Ovary (tissue), 9 donors: Measurements from ENCODE around the gene CTIF. TPM values are rescaled to one million over a fixed set of nuclear protein-coding genes. Genes with fewer than 3 reads are reported as not detected.

Experiments used
- DNase-seq, 5 donors: peaks; one replicate each; pipeline ENCODE4 v3.0.0-alpha.2; 2019 to 2020
- H3K27ac ChIP-seq, 2 donors: fragments of 200-600 bp; one replicate each; pipeline versions ENCODE4 v1.5.1 to v1.8.0; 2019 to 2022
- H3K27me3 ChIP-seq: fragments of 200-600 bp; one replicate; pipeline ENCODE4 v1.8.0; 2022
- H3K36me3 ChIP-seq: fragments of 200-600 bp; sonication (generic); one replicate; pipeline ENCODE4 v1.5.1; 2019
- H3K4me1 ChIP-seq: one replicate; pipeline ENCODE4 v1.8.1; 2013; ENCODE audit warnings: mild to moderate bottlenecking, moderate library complexity; ENCODE audit not compliant: insufficient read depth
- H3K4me3 ChIP-seq: fragments of 200-600 bp; sonication (generic); one replicate; pipeline ENCODE4 v1.5.1; 2017
- H3K9me3 ChIP-seq, 2 donors: fragments of 200-600 bp in 1 of 2; sonication (generic) in 1 of 2; one replicate each; pipeline versions ENCODE4 v1.5.1 to v1.8.1; 2013 to 2019; ENCODE audit warnings: mild to moderate bottlenecking in 1 of 2, moderate library complexity in 1 of 2
- EP300 ChIP-seq: sonication (generic); formaldehyde crosslinking; IDR thresholded peaks from one replicate; pipeline ENCODE4 v1.6.1; 2017; ENCODE audit warnings: antibody characterized with exemption
- POLR2A ChIP-seq: fragments of 450-650 bp; IDR thresholded peaks from one replicate; pipeline ENCODE4 v1.6.1; 2017; ENCODE audit warnings: antibody characterized with exemption, mild to moderate bottlenecking, moderate library complexity
- WGBS, 3 donors: extraction: QIAGEN DNeasy Blood & Tissue Kit in 1 of 3; methylation state at CpG; one replicate each; pipeline versions ENCODE4 v1.1.5 to v1.1.7; 2013 to 2017; 5-methylcytosine and 5-hydroxymethylcytosine counted together
- intact Hi-C, 4 donors: fragments of 100-400 bp; cut with DNase I; formaldehyde crosslinking; loops; one replicate each; pipeline versions ENCODE4 v1.11.0 to v1.15.1; 2022 to 2023
- polyA plus RNA-seq, 2 donors: library from polyadenylated mRNA; stranded (reverse); fragments of 200-250 nt in 1 of 2; fragments of 350-450 nt in 1 of 2; fragmentation: Illumina TruSeq in 1 of 2; extraction: RNeasy Lipid Tissue Mini Kit (QIAGEN cat#74804) in 1 of 2; gene quantifications; one replicate each; pipeline ENCODE4 v1.2.3, GENCODE V29; 2013 to 2014
- total RNA-seq, 7 donors: library from RNA; depleted of rRNA in 2 of 7; stranded (reverse); fragments of >200 nt in 2 of 7; fragmentation: NEBNext Ultra II Directional in 3 of 7; extraction: Animal tissue kit (Norgen Biotek cat#: 25700) in 3 of 7; gene quantifications; one replicate each; pipeline versions ENCODE4 v1.1.0 to v1.2.4, GENCODE V29; 2016 to 2023
- TF ChIP-seq, protein P1 (sequence below), 3 donors: fragments of 450-650 bp in 2 of 3; fragments of 200-600 bp in 1 of 3; IDR thresholded peaks; one replicate each; pipeline versions ENCODE4 v1.5.1 to v1.8.0; 2016 to 2022; ENCODE audit warnings: antibody characterized with exemption in 3 of 3, mild to moderate bottlenecking in 1 of 3
- donor health status: DM: no; HTN: no; CAD: no; lungs with moderate emphysema.
- donor health status: DM: no; HTN: no; CAD: no.
- donor health status: Bipolar disorder and iron deficiency.
- donor health status: DM: yes; HTN: yes; CAD: no.
- donor health status: DM: no; HTN: no; CAD: no.
- donor health status: DM: yes; HTN: yes; CAD: no.

Gene CTIF
- total and polyA plus RNA-seq, 9 donors, result 18.5 to 94.1 (median 75.2) TPM

DNA sequence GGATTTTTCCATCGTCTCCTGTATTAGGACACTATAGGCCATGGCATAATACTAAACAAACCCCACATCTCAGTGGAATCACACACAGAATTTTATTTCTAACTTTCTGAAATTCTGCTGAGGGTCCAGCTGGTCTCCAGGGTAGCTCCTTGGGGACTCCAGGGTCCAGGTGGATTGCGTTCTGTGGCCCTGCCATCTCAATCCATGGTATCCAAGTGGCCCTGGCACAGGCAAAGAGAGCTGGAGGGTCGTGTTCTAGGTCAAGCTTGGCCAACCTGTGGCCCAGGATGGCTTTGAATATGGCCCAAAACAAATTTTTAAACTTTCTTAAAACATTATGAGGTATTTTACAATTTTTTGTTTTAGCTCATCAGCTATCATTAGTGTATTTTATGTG is 134.6 kb downstream of the CTIF start:
- H3K4me3 ChIP-seq, result no peak overlapping the region
- WGBS, 3 donors, result 60 to 64% (median 63%) methylated on average over 3 of the region's 3 CpGs

DNA sequence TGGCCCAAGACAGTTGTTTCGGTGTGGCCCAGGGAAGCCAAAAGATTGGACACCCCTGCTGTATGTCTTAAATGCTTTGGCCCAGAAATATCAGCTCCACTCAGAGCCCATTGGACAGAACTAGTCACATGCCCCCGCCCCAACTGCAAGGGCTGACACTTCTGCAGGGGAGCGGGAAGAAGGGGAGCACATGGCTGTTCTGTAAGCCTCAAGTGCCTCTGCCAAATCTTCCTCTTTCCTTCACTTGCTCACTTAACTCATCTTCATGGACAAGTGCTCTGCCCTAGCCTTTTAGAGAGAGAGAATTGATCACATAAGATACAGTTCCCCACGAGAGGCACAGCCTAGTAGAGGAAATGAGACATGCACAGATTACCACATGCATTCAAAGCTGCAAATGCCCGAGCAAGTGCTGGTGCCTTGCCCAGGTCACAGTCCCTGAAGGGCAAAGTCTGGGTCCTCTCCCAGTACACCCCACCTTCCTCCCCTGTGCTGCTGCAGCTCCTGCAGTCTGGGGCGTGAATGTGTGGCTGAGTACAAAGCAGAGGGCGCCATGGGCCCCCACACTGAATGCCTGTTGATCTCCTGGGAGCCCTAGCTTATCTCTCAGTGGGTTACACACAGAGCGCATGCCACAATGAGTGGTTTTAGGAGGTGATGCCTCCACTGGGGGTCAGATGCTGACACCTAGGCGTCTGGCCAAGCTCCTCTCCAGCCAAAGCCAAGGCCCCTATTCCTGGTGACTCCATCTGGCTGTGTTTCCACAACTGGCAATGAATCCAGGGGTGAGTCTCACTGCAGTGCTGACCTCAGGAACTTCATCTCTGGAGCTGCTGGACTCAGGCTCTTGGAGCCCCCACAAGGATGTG is 135.3 kb downstream of the CTIF start:
- intact Hi-C loops, result loop anchor here (10.0 kb wide), 5 partner anchors 101 to 821 kb away; partner anchors contain the start of genes SMAD7 (in 2 of the 4), C18orf32 (in 1 of the 4) and RPL17 (in 1 of the 4)
- Histone ChIP-seq H3K27ac (no peak overlapping the region), H3K27me3 (no peaks in the 10 kb centered on the region), H3K4me1 (no peaks in the 10 kb centered on the region), H3K9me3 (peaks cover 0 to 6% of the 10 kb centered on the region in 2 donors), H3K36me3 (peaks cover 6% of the 10 kb centered on the region), H3K4me3 (no peak overlapping the region)
- TF ChIP-seq EP300 (no peak), POLR2A (no peak)
- TF ChIP-seq, protein P1, sequence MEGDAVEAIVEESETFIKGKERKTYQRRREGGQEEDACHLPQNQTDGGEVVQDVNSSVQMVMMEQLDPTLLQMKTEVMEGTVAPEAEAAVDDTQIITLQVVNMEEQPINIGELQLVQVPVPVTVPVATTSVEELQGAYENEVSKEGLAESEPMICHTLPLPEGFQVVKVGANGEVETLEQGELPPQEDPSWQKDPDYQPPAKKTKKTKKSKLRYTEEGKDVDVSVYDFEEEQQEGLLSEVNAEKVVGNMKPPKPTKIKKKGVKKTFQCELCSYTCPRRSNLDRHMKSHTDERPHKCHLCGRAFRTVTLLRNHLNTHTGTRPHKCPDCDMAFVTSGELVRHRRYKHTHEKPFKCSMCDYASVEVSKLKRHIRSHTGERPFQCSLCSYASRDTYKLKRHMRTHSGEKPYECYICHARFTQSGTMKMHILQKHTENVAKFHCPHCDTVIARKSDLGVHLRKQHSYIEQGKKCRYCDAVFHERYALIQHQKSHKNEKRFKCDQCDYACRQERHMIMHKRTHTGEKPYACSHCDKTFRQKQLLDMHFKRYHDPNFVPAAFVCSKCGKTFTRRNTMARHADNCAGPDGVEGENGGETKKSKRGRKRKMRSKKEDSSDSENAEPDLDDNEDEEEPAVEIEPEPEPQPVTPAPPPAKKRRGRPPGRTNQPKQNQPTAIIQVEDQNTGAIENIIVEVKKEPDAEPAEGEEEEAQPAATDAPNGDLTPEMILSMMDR (IDR thresholded peaks at IDR 0.05), result no peak
- DNase-seq, result peak in 4 of 5 donors; percentile 12 to 38 (median 31)
- 78% methylated on average over 9 of the region's 9 CpGs for WGBS, 3 donors

More for the DNA sequence above, 134.6 kb downstream of the CTIF start:
- intact Hi-C loops, result loop anchor here (10.0 kb wide), 5 partner anchors 101 to 821 kb away; partner anchors contain the start of genes SMAD7 (in 2 of the 4), C18orf32 (in 1 of the 4) and RPL17 (in 1 of the 4)
- Histone ChIP-seq H3K9me3 (peaks cover 0 to 6% of the 10 kb centered on the region in 2 donors), H3K27me3 (no peaks in the 10 kb centered on the region), H3K4me1 (no peaks in the 10 kb centered on the region), H3K36me3 (peaks cover 6% of the 10 kb centered on the region), H3K27ac (no peak overlapping the region)
- TF ChIP-seq POLR2A, result no peak
- TF ChIP-seq, protein P1 (IDR thresholded peaks at IDR 0.05), result no peak
- no peak for TF ChIP-seq EP300
- DNase-seq, result peak in 3 of 5 donors; percentile 7 to 16 (median 7)

DNA sequence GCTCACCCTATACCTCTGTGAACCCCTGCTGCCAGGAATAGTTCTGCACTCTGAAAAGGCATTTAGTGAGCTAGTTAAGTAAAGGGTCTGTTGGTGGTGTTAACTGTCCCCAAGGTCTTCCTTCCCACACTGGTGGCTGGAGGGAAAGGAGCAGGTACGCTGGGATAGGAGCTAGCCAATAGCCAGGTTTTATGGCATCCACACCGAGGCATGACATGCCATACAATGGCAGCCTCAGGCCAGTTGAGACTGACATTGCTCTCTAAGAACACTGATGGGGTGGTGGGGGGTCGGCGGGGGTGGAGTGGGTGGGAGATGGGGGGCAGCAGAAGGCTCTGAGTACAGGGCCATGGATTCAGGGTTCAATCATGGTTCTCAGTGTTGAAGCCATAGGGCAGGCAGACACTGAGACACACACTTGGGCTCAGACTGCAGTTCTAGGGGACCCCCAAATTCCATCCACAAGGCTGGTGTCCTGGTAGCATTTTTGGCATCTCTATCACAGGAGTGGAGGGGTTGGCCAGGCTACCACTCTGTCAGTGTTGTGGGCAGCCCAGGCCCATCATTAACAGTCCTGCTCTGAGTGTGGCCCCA is 136.0 kb downstream of the CTIF start:
- H3K4me1 ChIP-seq, result peaks cover 2% of the 10 kb centered on the region
- TF ChIP-seq, protein P1 (IDR thresholded peaks at IDR 0.05), result no peak
- TF ChIP-seq EP300 (no peak), POLR2A (no peak)
- WGBS, 3 donors, result 82 to 93% (median 85%) methylated on average over 2 to 4 of the region's 4 CpGs
- H3K27me3 ChIP-seq, result no peaks in the 10 kb centered on the region
- peak in 2 of 5 donors; percentile 9 to 13 for DNase-seq
- intact Hi-C loops, result loop anchor here (5.0 to 10.0 kb wide), 6 partner anchors 100 to 820 kb away; partner anchors contain the start of genes SMAD7 (in 2 of the 4), C18orf32 (in 1 of the 4) and RPL17 (in 1 of the 4)
- H3K4me3 ChIP-seq, result no peak overlapping the region
- H3K9me3 ChIP-seq, result peaks cover 0 to 6% of the 10 kb centered on the region in 2 donors
- no peak overlapping the region for H3K27ac ChIP-seq
- peaks cover 6% of the 10 kb centered on the region for H3K36me3 ChIP-seq

DNA sequence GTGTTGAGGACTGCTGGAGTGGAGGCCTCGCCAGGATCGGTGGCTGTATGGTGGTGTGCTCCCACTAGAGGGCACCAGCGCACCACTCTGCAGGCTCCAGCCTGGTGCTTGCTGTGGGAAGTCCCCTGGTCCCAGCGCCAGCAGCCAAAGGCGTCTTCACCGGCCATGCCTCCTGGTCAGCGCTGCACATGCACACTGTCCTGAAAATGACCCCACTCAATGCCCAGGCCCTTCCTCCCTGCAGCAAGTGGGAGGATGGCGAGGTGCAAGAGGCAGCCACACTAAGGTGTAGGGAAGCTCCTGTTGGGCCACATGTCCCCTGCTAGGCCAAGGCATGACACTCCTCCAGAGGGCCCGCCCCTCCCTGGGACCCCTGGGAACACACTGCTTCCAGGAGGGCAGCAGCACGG is 136.5 kb downstream of the CTIF start:
- peaks cover 6% of the 10 kb centered on the region for H3K4me1 ChIP-seq
- DNase-seq, result peak; percentile 77 to 90 (median 88)
- no peak overlapping the region for H3K4me3 ChIP-seq
- H3K27ac ChIP-seq, result no peak overlapping the region
- H3K36me3 ChIP-seq, result peaks cover 6% of the 10 kb centered on the region
- intact Hi-C loops, result loop anchor here (5.0 to 10.0 kb wide), 6 partner anchors 99 to 819 kb away; partner anchors contain the start of genes SMAD7 (in 2 of the 4), C18orf32 (in 1 of the 4) and RPL17 (in 1 of the 4)
- H3K27me3 ChIP-seq, result no peaks in the 10 kb centered on the region
- 15 to 18% (median 16%) methylated on average over 10 of the region's 10 CpGs for WGBS, 3 donors
- H3K9me3 ChIP-seq, result peaks cover 0 to 6% of the 10 kb centered on the region in 2 donors
- TF ChIP-seq, protein P1 (IDR thresholded peaks at IDR 0.05), result peak; percentile 77 to 86 (median 83)
- TF ChIP-seq EP300 (no peak), POLR2A (no peak)
